WTC11 (cell line): ENCODE data around the gene DLG1. TPM values are rescaled to one million over a fixed set of nuclear protein-coding genes. Genes with fewer than 3 reads are reported as not detected.
A peak's percentile ranks its signal among the peaks of the same experiment; 100 is the strongest.

Experiments used
- ATAC-seq: fragments of 200-7000 bp; cut with Tn5 transposase; 2 replicates; pipeline ENCODE4 v1.10.0; 2021; ENCODE audit warnings: mild to moderate bottlenecking, moderate library complexity
- CTCF ChIA-PET: fragments of 300-600 bp; sonication (Branson Sonifier 250); formaldehyde crosslinking; loops from one replicate; lab custom pipeline; 2021; ENCODE audit warnings: antibody characterized with exemption; lab: Charles Lee
- POLR2A ChIA-PET: fragments of 350-600 bp; sonication (Branson Sonifier 250); formaldehyde crosslinking; loops from one replicate; lab custom pipeline; 2021; ENCODE audit warnings: antibody characterized with exemption; lab: Charles Lee
- DNase-seq: peaks from one replicate; pipeline ENCODE4 v3.0.0; 2021; ENCODE audit warnings: low spot score
- H3K27ac Mint-ChIP-seq: 2 replicates; pipeline ENCODE4 v1.8.0; 2021; ENCODE audit warnings: mixed read lengths
- H3K27me3 Mint-ChIP-seq: 2 replicates; pipeline ENCODE4 v1.8.0; 2021; ENCODE audit warnings: low read depth, mild to moderate bottlenecking, moderate library complexity, mixed read lengths
- H3K36me3 Mint-ChIP-seq: 2 replicates; pipeline ENCODE4 v1.8.0; 2021; ENCODE audit warnings: mixed read lengths
- H3K4me1 Mint-ChIP-seq: 2 replicates; pipeline ENCODE4 v1.8.0; 2022; ENCODE audit warnings: mixed read lengths
- H3K4me3 Mint-ChIP-seq: 2 replicates; pipeline ENCODE4 v1.8.0; 2021; ENCODE audit warnings: mild to moderate bottlenecking, moderate library complexity, mixed read lengths
- H3K9me3 Mint-ChIP-seq: 2 replicates; pipeline ENCODE4 v1.8.0; 2021; ENCODE audit warnings: mixed read lengths
- ATF2 ChIP-seq: sonication (generic); formaldehyde crosslinking; IDR thresholded peaks from 2 replicates; pipeline ENCODE4 v1.8.1; 2022; ENCODE audit warnings: low read depth, missing genetic modification reagents, borderline replicate concordance
- ATF3 ChIP-seq: sonication (generic); formaldehyde crosslinking; conservative IDR thresholded peaks from 2 replicates; pipeline ENCODE4 v1.8.1; 2022; ENCODE audit warnings: mild to moderate bottlenecking, missing genetic modification reagents
- ATF6 ChIP-seq: sonication (generic); formaldehyde crosslinking; IDR thresholded peaks from 2 replicates; pipeline ENCODE4 v1.8.1; 2023; ENCODE audit warnings: mild to moderate bottlenecking, missing genetic modification reagents
- CREB1 ChIP-seq: sonication (generic); formaldehyde crosslinking; IDR thresholded peaks from 2 replicates; pipeline ENCODE4 v1.8.0; 2023; ENCODE audit warnings: mild to moderate bottlenecking, missing genetic modification reagents
- FOXJ3 ChIP-seq: sonication (generic); formaldehyde crosslinking; IDR thresholded peaks from 2 replicates; pipeline ENCODE4 v1.9.0; 2021; ENCODE audit warnings: missing genetic modification reagents, mild to moderate bottlenecking, borderline replicate concordance
- NFATC4 ChIP-seq: fragments of 250-450 bp; sonication (Bioruptor Pico); IDR thresholded peaks from 2 replicates; pipeline ENCODE4 v1.9.0; 2021; ENCODE audit warnings: mild to moderate bottlenecking
- PRDM15 ChIP-seq: sonication (generic); formaldehyde crosslinking; IDR thresholded peaks from 2 replicates; pipeline ENCODE4 v1.8.0; 2022; ENCODE audit warnings: missing genetic modification reagents
- SMAD3 ChIP-seq: sonication (generic); formaldehyde crosslinking; IDR thresholded peaks from 2 replicates; pipeline ENCODE4 v1.8.0; 2022; ENCODE audit warnings: missing genetic modification reagents, mild to moderate bottlenecking, borderline replicate concordance
- TEAD1 ChIP-seq: sonication (generic); formaldehyde crosslinking; IDR thresholded peaks from 2 replicates; pipeline ENCODE4 v1.8.0; 2022; ENCODE audit warnings: mild to moderate bottlenecking, missing genetic modification reagents
- ZNF317 ChIP-seq: sonication (generic); formaldehyde crosslinking; IDR thresholded peaks from 2 replicates; pipeline ENCODE4 v1.8.1; 2023; ENCODE audit warnings: low read depth, mild to moderate bottlenecking, moderate library complexity, missing genetic modification reagents, borderline replicate concordance
- ZNF425 ChIP-seq: fragments of 250-450 bp; sonication (Bioruptor Pico); conservative IDR thresholded peaks from 2 replicates; pipeline ENCODE4 v1.9.0; 2021; ENCODE audit warnings: mild to moderate bottlenecking
- ZNF671 ChIP-seq: fragments of 250-450 bp; sonication (Bioruptor Pico); IDR thresholded peaks from 2 replicates; pipeline ENCODE4 v1.8.0; 2021; ENCODE audit warnings: mild to moderate bottlenecking
- total RNA-seq: library from RNA; stranded (reverse); gene quantifications from 3 replicates; pipeline ENCODE4 v1.2.3, GENCODE V29; 2021

The DLG1 gene
- total RNA-seq, 1 experiment from 2014 or later = 81.1 TPM

GRCh38 chr3:197027896-197028727 lies 270.3 kb downstream of the DLG1 start:
- Mint-ChIP-seq H3K27ac (no peak overlapping the region), H3K36me3 (no peaks in the 10 kb centered on the region), H3K4me3 (peak overlapping the region; percentile 75), H3K4me1 (peaks cover 18% of the 10 kb centered on the region), H3K9me3 (no peaks in the 10 kb centered on the region), H3K27me3 (peaks cover 18% of the 10 kb centered on the region)
- ChIA-PET POLR2A (no interaction called here), CTCF (interaction anchor here (0.9 to 4.9 kb wide), 4 partner anchors 14 to 228 kb away, joined by 3 to 48 read pairs (median 14); no protein-coding TSS in a partner anchor)
- DNase-seq (no peak), ATAC-seq (no peak)
- TF ChIP-seq ZNF425 (CRISPR knock-in tag) (no peak), TEAD1 (CRISPR knock-in tag) (no peak), ZNF317 (CRISPR knock-in tag) (no peak), PRDM15 (CRISPR knock-in tag) (no peak)

- POLR2A ChIA-PET = no interaction called here
- no peak for DNase-seq
- TF ChIP-seq ATF6 (CRISPR knock-in tag) (no peak), SMAD3 (CRISPR knock-in tag) (no peak), ATF2 (CRISPR knock-in tag) (peak; percentile 29; the same call in 1 of the 2 replicates), ATF3 (CRISPR knock-in tag) (no peak), ZNF671 (CRISPR knock-in tag) (no peak), NFATC4 (CRISPR knock-in tag) (no peak), FOXJ3 (CRISPR knock-in tag) (no peak), CREB1 (no peak)
- TF ChIP-seq, all 79 proteins: peak for 1
- Mint-ChIP-seq H3K36me3 (no peaks in the 10 kb centered on the region), H3K4me1 (peaks cover 26% of the 10 kb centered on the region), H3K9me3 (no peaks in the 10 kb centered on the region), H3K27me3 (peaks cover 18% of the 10 kb centered on the region), H3K4me3 (no peak overlapping the region), H3K27ac (no peak overlapping the region)
- CTCF ChIA-PET = interaction anchor here (4.9 kb wide), 1 partner anchor 25 kb away, joined by 48 read pairs; no protein-coding TSS in a partner anchor
- no peak for ATAC-seq
These were observed 271.1 kb downstream of the DLG1 start for GRCh38 chr3:197027151-197027895.
